GM06990 (cell line): ENCODE results near the gene PAFAH1B2.
"Not testable (repeated sequence)": the region's sequence is repeated elsewhere in the genome, so short reads cannot be mapped to it uniquely, and the experiment has no call there.

ENCODE experiments used
- DNase-seq: peaks from one replicate; pipeline ENCODE4 v3.0.0-alpha.2; 2011; ENCODE audit not compliant: insufficient read length; ENCODE audit errors: extremely low read depth
- H3K27me3 ChIP-seq: replicated peaks from 2 replicates; pipeline ENCODE4 v1.6.0; 2011; ENCODE audit warnings: low read length; ENCODE audit not compliant: control insufficient read depth, insufficient read depth
- H3K36me3 ChIP-seq: 2 replicates; pipeline ENCODE4 v1.5.1; 2011; ENCODE audit warnings: low read length; ENCODE audit not compliant: control insufficient read depth, insufficient read depth
- H3K4me3 ChIP-seq: replicated peaks from 2 replicates; pipeline ENCODE4 v1.5.1; 2011; ENCODE audit warnings: low read depth, mild to moderate bottlenecking, control low read depth, low read length
- CTCF ChIP-seq: IDR thresholded peaks from 2 replicates; pipeline ENCODE4 v1.5.1; 2011; ENCODE audit warnings: low read length, control low read depth, mild to moderate bottlenecking, inconsistent platforms; ENCODE audit not compliant: insufficient read depth, poor library complexity, severe bottlenecking

PAFAH1B2 gene

GRCh38 chr11:117201658-117202305 lies 57.7 kb downstream of the PAFAH1B2 start:
- DNase-seq = no peak
- peaks cover 13% of the 10 kb centered on the region for H3K36me3 ChIP-seq
- TF ChIP-seq CTCF = no peak
- H3K4me3 ChIP-seq = no peak overlapping the region
- H3K27me3 ChIP-seq = no peaks in the 10 kb centered on the region

- Histone ChIP-seq H3K27me3 (no peaks in the 10 kb centered on the region), H3K36me3 (peaks cover 13% of the 10 kb centered on the region), H3K4me3 (no peak overlapping the region)
- no peak for TF ChIP-seq CTCF
- no peak for DNase-seq
Measured at GRCh38 chr11:117202386-117203068, 58.4 kb downstream of the PAFAH1B2 start.

GRCh38 chr11:117203069-117203407 lies 59.0 kb downstream of the PAFAH1B2 start:
- no peak for DNase-seq
- H3K4me3 ChIP-seq = no peak overlapping the region
- no peak for TF ChIP-seq CTCF
- H3K36me3 ChIP-seq = peaks cover 13% of the 10 kb centered on the region
- H3K27me3 ChIP-seq = no peaks in the 10 kb centered on the region

GRCh38 chr11:117204283-117205080 lies 60.4 kb downstream of the PAFAH1B2 start:
- H3K27me3 ChIP-seq = no peaks in the 10 kb centered on the region
- no peak for DNase-seq
- no peak for TF ChIP-seq CTCF
- H3K36me3 ChIP-seq = peaks cover 13% of the 10 kb centered on the region
- no peak overlapping the region for H3K4me3 ChIP-seq

- TF ChIP-seq CTCF = no peak
- H3K4me3 ChIP-seq = no peak overlapping the region
- no peaks in the 10 kb centered on the region for H3K27me3 ChIP-seq
- DNase-seq = no peak
- H3K36me3 ChIP-seq = peaks cover 13% of the 10 kb centered on the region
Measured at GRCh38 chr11:117205211-117205818, 61.2 kb downstream of the PAFAH1B2 start.

GRCh38 chr11:117206111-117206510 lies 62.0 kb downstream of the PAFAH1B2 start:
- not testable (repeated sequence) for H3K27me3 ChIP-seq, DNase-seq, H3K4me3 ChIP-seq
- peaks cover 13% of the 10 kb centered on the region for H3K36me3 ChIP-seq

- H3K36me3 ChIP-seq = peaks cover 13% of the 10 kb centered on the region
- H3K4me3 ChIP-seq, DNase-seq: not testable (repeated sequence)
Measured at GRCh38 chr11:117206859-117207258, 62.8 kb downstream of the PAFAH1B2 start.

GRCh38 chr11:117207481-117207880 lies 63.4 kb downstream of the PAFAH1B2 start:
- H3K36me3 ChIP-seq = peaks cover 13% of the 10 kb centered on the region
- not testable (repeated sequence) for H3K4me3 ChIP-seq, H3K27me3 ChIP-seq, DNase-seq

More at GRCh38 chr11:117206859-117207258, 62.8 kb downstream of the PAFAH1B2 start:
- H3K27me3 ChIP-seq = not testable (repeated sequence)
